Measurements from ENCODE around the gene IP6K1.
A peak's percentile ranks its signal among the peaks of the same experiment; 100 is the strongest.

IP6K1 gene

GRCh38 chr3:49724586-49724985 is 61.8 kb downstream of the IP6K1 start:
- no peak for DNase-seq (ENCODE audit: low read depth in 2 of 2)

- peak; percentile 94 for DNase-seq (ENCODE audit: low read depth in 2 of 2)
Observed at GRCh38 chr3:49723628-49724551, 62.5 kb downstream of the IP6K1 start, which contains the start of gene GMPPB. Gene GMPPB (minus strand): TSS chr3:49723951. CDS start chr3:49723726, 225 bp downstream.

GRCh38 chr3:49723296-49723627 is 63.1 kb downstream of the IP6K1 start:
- DNase-seq (ENCODE audit: low read depth in 2 of 2) = peak; percentile 35 to 45

GRCh38 chr3:49722896-49723295 is 63.4 kb downstream of the IP6K1 start:
- no peak for DNase-seq (ENCODE audit: low read depth in 2 of 2)

- no peak for DNase-seq (ENCODE audit: low read depth in 2 of 2)
Observed at GRCh38 chr3:49721896-49722781, 64.2 kb downstream of the IP6K1 start.

- no peak for DNase-seq (ENCODE audit: low read depth in 2 of 2)
Observed at GRCh38 chr3:49721596-49721895, 64.8 kb downstream of the IP6K1 start.

- no peak for DNase-seq (ENCODE audit: low read depth in 2 of 2)
Observed at GRCh38 chr3:49720855-49721595, 65.3 kb downstream of the IP6K1 start.

GRCh38 chr3:49719214-49719884 is 67.0 kb downstream of the IP6K1 start, which contains the start of gene AMIGO3:
Gene AMIGO3 (minus strand): TSS chr3:49719684. CDS start chr3:49719465, 219 bp downstream.
- DNase-seq (ENCODE audit: low read depth in 2 of 2) = peak; percentile 86 to 89

GRCh38 chr3:49718858-49719213 is 67.5 kb downstream of the IP6K1 start:
- DNase-seq (ENCODE audit: low read depth in 2 of 2) = no peak

- no peak for DNase-seq (ENCODE audit: low read depth in 2 of 2)
Observed at GRCh38 chr3:49717959-49718857, 68.1 kb downstream of the IP6K1 start.

- DNase-seq (ENCODE audit: low read depth in 2 of 2) = no peak
Observed at GRCh38 chr3:49717211-49717958, 69.0 kb downstream of the IP6K1 start.

GRCh38 chr3:49716691-49717210 is 69.6 kb downstream of the IP6K1 start:
- no peak for DNase-seq (ENCODE audit: low read depth in 2 of 2)

GRCh38 chr3:49716169-49716568 is 70.2 kb downstream of the IP6K1 start:
- no peak for DNase-seq (ENCODE audit: low read depth in 2 of 2)

- no peak for DNase-seq (ENCODE audit: low read depth in 2 of 2)
Observed at GRCh38 chr3:49715611-49716121, 70.7 kb downstream of the IP6K1 start.

GRCh38 chr3:49714728-49715550 is 71.4 kb downstream of the IP6K1 start:
- no peak for DNase-seq (ENCODE audit: low read depth in 2 of 2)

- DNase-seq (ENCODE audit: low read depth in 2 of 2) = no peak
Observed at GRCh38 chr3:49713336-49714105, 72.8 kb downstream of the IP6K1 start.

GRCh38 chr3:49712631-49713317 is 73.6 kb downstream of the IP6K1 start:
- no peak for DNase-seq (ENCODE audit: low read depth in 2 of 2)
